NCI-H1092 treated with DMSO at 0.1 percent for 48 hours (cell line): Measurements from ENCODE around the gene CRYGB.

ENCODE experiments used
- DNase-seq: peaks from one replicate; lab custom pipeline; 2025; lab: John Stamatoyannopoulos, UW

Gene CRYGB

GRCh38 chr2:208146006-208146405, at the start of gene CRYGB:
Gene CRYGB (minus strand): TSS chr2:208146158. CDS start chr2:208146120, 38 bp downstream.
- no peak for DNase-seq

- DNase-seq = no peak
Observed at GRCh38 chr2:208195531-208195930, 49.6 kb upstream of the CRYGB start.

GRCh38 chr2:208192611-208193236, 46.8 kb upstream of the CRYGB start:
- DNase-seq = no peak

- no peak for DNase-seq
Observed at GRCh38 chr2:208189810-208190503, 44.0 kb upstream of the CRYGB start, which contains the start of gene C2orf80. Gene C2orf80 (minus strand): TSS chr2:208190030. CDS start chr2:208186986, 3,044 bp downstream.

- no peak for DNase-seq
Observed at GRCh38 chr2:208189069-208189809, 43.3 kb upstream of the CRYGB start.

- no peak for DNase-seq
Observed at GRCh38 chr2:208186893-208187292, 40.9 kb upstream of the CRYGB start.

GRCh38 chr2:208186465-208186864, 40.5 kb upstream of the CRYGB start:
- DNase-seq = no peak

GRCh38 chr2:208183972-208184705, 38.2 kb upstream of the CRYGB start:
- no peak for DNase-seq

- DNase-seq = no peak
Observed at GRCh38 chr2:208183526-208183925, 37.6 kb upstream of the CRYGB start.

- no peak for DNase-seq
Observed at GRCh38 chr2:208182835-208183234, 36.9 kb upstream of the CRYGB start.

- DNase-seq = no peak
Observed at GRCh38 chr2:208179028-208179609, 33.2 kb upstream of the CRYGB start.

GRCh38 chr2:208175840-208176153, 29.8 kb upstream of the CRYGB start:
- no peak for DNase-seq

- peak; percentile 67 for DNase-seq
Observed at GRCh38 chr2:208175069-208175839, 29.3 kb upstream of the CRYGB start.

GRCh38 chr2:208174144-208174543, 28.2 kb upstream of the CRYGB start:
- no peak for DNase-seq

- DNase-seq = no peak
Observed at GRCh38 chr2:208172125-208172524, 26.2 kb upstream of the CRYGB start.

GRCh38 chr2:208164951-208165755, 19.2 kb upstream of the CRYGB start:
- DNase-seq = no peak

- DNase-seq = no peak
Observed at GRCh38 chr2:208163489-208163888, 17.5 kb upstream of the CRYGB start, which contains the start of gene CRYGA. Gene CRYGA (minus strand): TSS chr2:208163589. CDS start chr2:208163556, 33 bp downstream.

- DNase-seq = no peak
Observed at GRCh38 chr2:208156439-208156838, 10.5 kb upstream of the CRYGB start.

GRCh38 chr2:208153156-208153555, 7.2 kb upstream of the CRYGB start:
- DNase-seq = no peak

- no peak for DNase-seq
Observed at GRCh38 chr2:208150956-208151355, 5.0 kb upstream of the CRYGB start.
